ENCODE results near the gene CRYGN.

Gene CRYGN

GRCh38 chr7:151391358-151391730, 48.6 kb downstream of the CRYGN start:
- H4K20me1 ChIP-seq (ENCODE audit: insufficient read depth, low read length) = no peaks in the 10 kb centered on the region
- H3K4me2 ChIP-seq (ENCODE audit: insufficient read depth, low read length) = no peak overlapping the region
- no peaks in the 10 kb centered on the region for H3K79me2 ChIP-seq (ENCODE audit: insufficient read depth, low read length)
- DNase-seq (no peak), ATAC-seq (ENCODE audit: insufficient read depth, low read depth) (no peak)
- no peak for TF ChIP-seq CTCF (IDR thresholded peaks at IDR 0.05; ENCODE audit: borderline replicate concordance, extremely low read depth, low read length, poor library complexity, severe bottlenecking)
- no peak overlapping the region for H3K4me3 ChIP-seq (ENCODE audit: low read depth in 1 of 2, low read length in 2 of 2)
- no peaks in the 10 kb centered on the region for H3K27me3 ChIP-seq (ENCODE audit: insufficient read depth, low read length, poor library complexity)
- no peaks in the 10 kb centered on the region for H3K4me1 ChIP-seq (ENCODE audit: insufficient read depth, low read length)
- H3K9ac ChIP-seq (ENCODE audit: low read depth, low read length) = no peak overlapping the region
- no peaks in the 10 kb centered on the region for H3K9me3 ChIP-seq (ENCODE audit: insufficient read depth, low read length, severe bottlenecking)
- no peak overlapping the region for H2AFZ ChIP-seq (ENCODE audit: low read depth, low read length)
- no peak overlapping the region for H3K27ac ChIP-seq (ENCODE audit: low read length)
- peaks cover 12% of the 10 kb centered on the region; the same call in 1 of the 2 replicates for H3K36me3 ChIP-seq (ENCODE audit: insufficient read depth, low read length)

- Histone ChIP-seq H3K27ac (ENCODE audit: low read length) (no peak overlapping the region), H3K9me3 (ENCODE audit: insufficient read depth, low read length, severe bottlenecking) (no peaks in the 10 kb centered on the region), H4K20me1 (ENCODE audit: insufficient read depth, low read length) (no peaks in the 10 kb centered on the region), H3K4me3 (ENCODE audit: low read depth in 1 of 2, low read length in 2 of 2) (no peak overlapping the region), H3K36me3 (ENCODE audit: insufficient read depth, low read length) (peaks cover 12% of the 10 kb centered on the region; the same call in 1 of the 2 replicates), H3K27me3 (ENCODE audit: insufficient read depth, low read length, poor library complexity) (no peaks in the 10 kb centered on the region), H3K4me1 (ENCODE audit: insufficient read depth, low read length) (no peaks in the 10 kb centered on the region), H3K79me2 (ENCODE audit: insufficient read depth, low read length) (no peaks in the 10 kb centered on the region), H3K9ac (ENCODE audit: low read depth, low read length) (no peak overlapping the region), H3K4me2 (ENCODE audit: insufficient read depth, low read length) (no peak overlapping the region), H2AFZ (ENCODE audit: low read depth, low read length) (no peak overlapping the region)
- no peak for DNase-seq
- TF ChIP-seq EZH2 (IDR thresholded peaks at IDR 0.05; ENCODE audit: borderline replicate concordance, low read depth, low read length, severe bottlenecking) = no peak
- TF ChIP-seq CTCF (IDR thresholded peaks at IDR 0.05; ENCODE audit: borderline replicate concordance, extremely low read depth, low read length, poor library complexity, severe bottlenecking) = no peak
- no peak for ATAC-seq (ENCODE audit: insufficient read depth, low read depth)
These were observed 49.2 kb downstream of the CRYGN start for GRCh38 chr7:151390598-151391357.

- Histone ChIP-seq H2AFZ (ENCODE audit: low read depth, low read length) (no peak overlapping the region), H3K4me3 (ENCODE audit: low read depth in 1 of 2, low read length in 2 of 2) (no peak overlapping the region), H3K27me3 (ENCODE audit: insufficient read depth, low read length, poor library complexity) (no peaks in the 10 kb centered on the region), H3K79me2 (ENCODE audit: insufficient read depth, low read length) (no peaks in the 10 kb centered on the region), H3K36me3 (ENCODE audit: insufficient read depth, low read length) (peaks cover 12% of the 10 kb centered on the region; the same call in 1 of the 2 replicates), H3K4me2 (ENCODE audit: insufficient read depth, low read length) (no peak overlapping the region), H3K9me3 (ENCODE audit: insufficient read depth, low read length, severe bottlenecking) (no peaks in the 10 kb centered on the region), H4K20me1 (ENCODE audit: insufficient read depth, low read length) (no peaks in the 10 kb centered on the region), H3K27ac (ENCODE audit: low read length) (no peak overlapping the region), H3K4me1 (ENCODE audit: insufficient read depth, low read length) (no peaks in the 10 kb centered on the region), H3K9ac (ENCODE audit: low read depth, low read length) (no peak overlapping the region)
- TF ChIP-seq EZH2 (IDR thresholded peaks at IDR 0.05; ENCODE audit: borderline replicate concordance, low read depth, low read length, severe bottlenecking) (no peak), CTCF (IDR thresholded peaks at IDR 0.05; ENCODE audit: borderline replicate concordance, extremely low read depth, low read length, poor library complexity, severe bottlenecking) (no peak)
- ATAC-seq (ENCODE audit: insufficient read depth, low read depth) (no peak), DNase-seq (no peak)
These were observed 50.0 kb downstream of the CRYGN start for GRCh38 chr7:151389768-151390597.

Measured in DND-41 (cell line).